GM12878 (cell line): ENCODE measurements around the gene SPHK2.

Experiments used
- ATF7 ChIP-seq: fragments of 450-650 bp; IDR thresholded peaks from 2 replicates; pipeline ENCODE4 v1.6.1; 2016; ENCODE audit warnings: low read depth, mild to moderate bottlenecking
- BMI1 ChIP-seq: fragments of 450-650 bp; IDR thresholded peaks from 2 replicates; pipeline ENCODE4 v1.6.1; 2016; ENCODE audit warnings: mild to moderate bottlenecking, moderate library complexity, borderline replicate concordance
- EZH2 ChIP-seq: IDR thresholded peaks from 2 replicates; pipeline ENCODE4 v1.6.1; 2012; ENCODE audit warnings: low read depth, mild to moderate bottlenecking, control low read depth, inconsistent platforms, low read length, borderline replicate concordance; ENCODE audit not compliant: control insufficient read depth
- GABPA ChIP-seq: IDR thresholded peaks from 2 replicates; pipeline ENCODE4 v1.6.1; 2014; ENCODE audit warnings: antibody characterized with exemption, low read depth, mild to moderate bottlenecking, inconsistent platforms
- MEF2A ChIP-seq: IDR thresholded peaks from 2 replicates; pipeline ENCODE4 v1.6.1; 2011; ENCODE audit warnings: low read depth, mild to moderate bottlenecking, low read length, moderate library complexity; ENCODE audit not compliant: insufficient read depth
- POLR2A ChIP-seq: IDR thresholded peaks from 2 replicates; pipeline ENCODE4 v1.6.1; 2011; ENCODE audit warnings: low read depth, mild to moderate bottlenecking, low read length
- RELA ChIP-seq: fragments of 450-650 bp; IDR thresholded peaks from 2 replicates; pipeline ENCODE4 v1.8.0; 2014; ENCODE audit warnings: borderline replicate concordance; ENCODE audit not compliant: partially characterized antibody
- SP1 ChIP-seq: IDR thresholded peaks from one replicate; pipeline ENCODE4 v1.6.1; 2011; ENCODE audit warnings: low read depth, low read length
- TAF1 ChIP-seq: IDR thresholded peaks from 2 replicates; pipeline ENCODE4 v1.6.1; 2011; ENCODE audit warnings: mild to moderate bottlenecking, low read depth, low read length, borderline replicate concordance
- YY1 ChIP-seq: IDR thresholded peaks from 2 replicates; pipeline ENCODE4 v1.6.1; 2011; ENCODE audit warnings: low read depth, mild to moderate bottlenecking, low read length
- ZNF24 ChIP-seq: fragments of 450-650 bp; IDR thresholded peaks from 2 replicates; pipeline ENCODE4 v1.6.1; 2017; ENCODE audit warnings: antibody characterized with exemption, mild to moderate bottlenecking
- TF ChIP-seq, protein P1 (sequence below), 3 experiments: IDR thresholded peaks in 2 of 3; conservative IDR thresholded peaks in 1 of 3; 2 replicates each; pipeline ENCODE4 v1.5.1; 2011; ENCODE audit warnings: low read depth in 3 of 3, low read length in 3 of 3, mild to moderate bottlenecking in 3 of 3, control low read depth in 2 of 3, moderate library complexity in 2 of 3, inconsistent platforms in 1 of 3, mixed read lengths in 1 of 3; ENCODE audit not compliant: control insufficient read depth in 2 of 3, insufficient read depth in 1 of 3; ENCODE audit errors: extremely low read depth in 1 of 3
- TF ChIP-seq, protein P2 (sequence below): fragments of 450-650 bp; IDR thresholded peaks from 2 replicates; pipeline ENCODE4 v1.6.1; 2016; ENCODE audit warnings: mild to moderate bottlenecking

DNA sequence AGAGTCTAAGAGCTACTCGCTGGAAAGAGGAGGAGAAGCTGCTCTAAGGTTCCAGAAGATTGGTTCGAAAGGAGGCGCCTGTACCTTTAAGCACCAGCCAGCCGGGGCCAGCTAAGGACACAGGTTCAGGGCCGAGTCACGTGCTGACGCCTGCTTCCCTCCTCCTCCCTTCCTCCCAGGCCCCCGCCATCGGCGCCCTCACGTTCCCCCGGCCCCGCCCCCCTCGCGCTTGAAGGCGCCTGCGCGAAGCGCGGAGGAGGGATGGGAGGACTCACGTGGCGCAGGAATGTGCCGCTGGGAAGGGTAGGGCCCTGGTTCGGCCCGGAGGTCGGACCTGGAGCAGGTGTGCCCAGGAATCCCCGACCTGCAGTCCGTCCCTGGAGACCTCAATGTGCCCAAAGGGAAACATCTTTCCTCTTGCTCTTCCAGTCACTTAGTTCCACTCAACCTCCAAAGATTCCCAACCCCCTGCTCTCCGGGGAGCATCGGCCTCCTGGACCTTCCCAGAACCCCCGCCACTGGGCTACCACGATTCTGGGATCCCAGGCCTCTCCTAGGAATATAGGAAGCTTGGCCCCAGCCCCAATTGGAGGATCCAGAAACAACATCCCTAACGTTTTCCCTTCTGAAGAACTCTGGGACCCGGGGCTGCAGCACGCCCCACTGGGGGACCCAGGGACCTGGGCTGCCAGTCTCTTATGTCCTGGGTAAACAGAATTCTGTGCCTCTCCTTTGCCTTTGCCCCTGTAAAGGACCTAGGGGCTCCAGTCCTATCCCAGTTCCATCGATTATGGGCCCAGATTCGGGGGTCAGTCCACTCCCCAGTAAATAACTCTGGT is 15.3 kb downstream of the SPHK2 start:
- TF ChIP-seq, protein P1, sequence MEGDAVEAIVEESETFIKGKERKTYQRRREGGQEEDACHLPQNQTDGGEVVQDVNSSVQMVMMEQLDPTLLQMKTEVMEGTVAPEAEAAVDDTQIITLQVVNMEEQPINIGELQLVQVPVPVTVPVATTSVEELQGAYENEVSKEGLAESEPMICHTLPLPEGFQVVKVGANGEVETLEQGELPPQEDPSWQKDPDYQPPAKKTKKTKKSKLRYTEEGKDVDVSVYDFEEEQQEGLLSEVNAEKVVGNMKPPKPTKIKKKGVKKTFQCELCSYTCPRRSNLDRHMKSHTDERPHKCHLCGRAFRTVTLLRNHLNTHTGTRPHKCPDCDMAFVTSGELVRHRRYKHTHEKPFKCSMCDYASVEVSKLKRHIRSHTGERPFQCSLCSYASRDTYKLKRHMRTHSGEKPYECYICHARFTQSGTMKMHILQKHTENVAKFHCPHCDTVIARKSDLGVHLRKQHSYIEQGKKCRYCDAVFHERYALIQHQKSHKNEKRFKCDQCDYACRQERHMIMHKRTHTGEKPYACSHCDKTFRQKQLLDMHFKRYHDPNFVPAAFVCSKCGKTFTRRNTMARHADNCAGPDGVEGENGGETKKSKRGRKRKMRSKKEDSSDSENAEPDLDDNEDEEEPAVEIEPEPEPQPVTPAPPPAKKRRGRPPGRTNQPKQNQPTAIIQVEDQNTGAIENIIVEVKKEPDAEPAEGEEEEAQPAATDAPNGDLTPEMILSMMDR (IDR thresholded peaks at IDR 0.05 in 2 of 3, conservative IDR thresholded peaks at IDR 0.05 in 1 of 3; ENCODE audit: control insufficient read depth in 2 of 3, extremely low read depth in 1 of 3, insufficient read depth in 1 of 3, low read depth in 3 of 3, low read length in 3 of 3) = no peak
- TF ChIP-seq SP1 = peak; percentile 74
- TF ChIP-seq ATF7 = 0 out of 2 replicates have a peak, but pooled peaks have one; percentile 12
- no peak for TF ChIP-seq GABPA
- TF ChIP-seq TAF1 = 0 out of 2 replicates have a peak, but pooled peaks have one; percentile 18
- peak; percentile 66 for TF ChIP-seq YY1
- no peak for TF ChIP-seq ZNF24
- TF ChIP-seq, protein P2, sequence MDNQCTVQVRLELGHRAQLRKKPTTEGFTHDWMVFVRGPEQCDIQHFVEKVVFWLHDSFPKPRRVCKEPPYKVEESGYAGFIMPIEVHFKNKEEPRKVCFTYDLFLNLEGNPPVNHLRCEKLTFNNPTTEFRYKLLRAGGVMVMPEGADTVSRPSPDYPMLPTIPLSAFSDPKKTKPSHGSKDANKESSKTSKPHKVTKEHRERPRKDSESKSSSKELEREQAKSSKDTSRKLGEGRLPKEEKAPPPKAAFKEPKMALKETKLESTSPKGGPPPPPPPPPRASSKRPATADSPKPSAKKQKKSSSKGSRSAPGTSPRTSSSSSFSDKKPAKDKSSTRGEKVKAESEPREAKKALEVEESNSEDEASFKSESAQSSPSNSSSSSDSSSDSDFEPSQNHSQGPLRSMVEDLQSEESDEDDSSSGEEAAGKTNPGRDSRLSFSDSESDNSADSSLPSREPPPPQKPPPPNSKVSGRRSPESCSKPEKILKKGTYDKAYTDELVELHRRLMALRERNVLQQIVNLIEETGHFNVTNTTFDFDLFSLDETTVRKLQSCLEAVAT = no peak
- peak; percentile 78 for TF ChIP-seq POLR2A
- TF ChIP-seq MEF2A = no peak
- TF ChIP-seq RELA = no peak
- TF ChIP-seq BMI1 = no peak
- no peak for TF ChIP-seq EZH2
